Epithelial cell of alveolus of lung (primary cell): ENCODE results near the gene RGMA. TPM values are rescaled to one million over a fixed set of nuclear protein-coding genes. Genes with fewer than 3 reads are reported as not detected.

ENCODE experiments used
- total RNA-seq: library from RNA; depleted of rRNA; stranded (reverse); fragments of >200 nt; gene quantifications from 2 replicates; pipeline ENCODE4 v1.2.1, GENCODE V29; 2015

RGMA gene
- 1.0 and 5.3 TPM in 2 replicates for total RNA-seq

GRCh38 chr15:93088981-93089726, at the start of gene RGMA:
TSS of gene RGMA (minus strand) at chr15:93089211. CDS start at chr15:93088932, 279 bp downstream.

Other genes with a start within 250 kb of the RGMA start
- 31.2 and 56.2 TPM in 2 replicates for gene CHD2, start 188.9 kb downstream of the RGMA start, total RNA-seq